ENCODE data around the gene RUFY3. TPM values are rescaled to one million over a fixed set of nuclear protein-coding genes. Genes with fewer than 3 reads are reported as not detected.

Gene RUFY3
- total RNA-seq, 2 experiments from 2014 or later = 10.6 to 11.2 TPM

DNA sequence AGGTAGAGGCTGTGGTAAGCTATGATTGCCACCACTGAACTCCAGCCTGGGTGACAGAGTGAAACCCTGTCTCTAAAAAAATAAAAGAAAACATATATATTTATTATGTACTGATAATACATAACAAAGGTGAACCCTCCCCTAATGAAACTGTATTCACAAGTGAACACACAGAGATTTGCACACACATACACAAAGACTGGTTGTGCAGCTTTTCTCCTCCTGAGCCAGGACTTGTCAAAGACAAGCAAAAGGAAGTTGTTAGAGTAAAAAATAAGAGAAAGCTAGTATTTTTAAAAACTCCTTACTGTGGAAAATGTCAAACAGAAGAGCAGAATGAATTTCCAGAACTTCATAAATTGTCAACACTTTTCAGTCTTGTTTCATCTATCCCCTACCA, 119.4 kb downstream of the RUFY3 start:
- intact Hi-C loops (cut with DNase I, micrococcal nuclease) = no loop called here
- POLR2A ChIA-PET = no interaction called here
- ATAC-seq = no peak

DNA sequence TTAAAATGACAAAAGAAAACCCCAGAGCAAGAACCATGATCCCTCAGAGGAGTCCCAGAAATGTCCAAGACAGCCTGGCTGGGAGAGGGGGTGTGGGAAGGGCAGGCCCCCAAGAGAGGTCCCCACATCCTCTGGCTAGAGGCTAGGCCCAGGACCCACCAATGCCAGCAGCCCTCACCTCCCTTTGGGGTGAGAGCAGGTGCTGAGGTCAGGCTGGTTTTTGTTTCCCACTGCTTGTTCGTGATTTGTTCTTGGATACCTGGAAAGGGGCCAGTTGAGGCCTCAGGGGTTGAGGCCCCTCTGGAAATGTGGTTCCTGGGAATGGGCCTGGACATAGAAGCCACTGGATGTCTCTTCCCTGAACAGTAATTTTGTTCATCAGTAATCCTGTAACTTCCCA, 120.2 kb downstream of the RUFY3 start:
- peak overlapping the region; percentile 17 for H3K27ac Mint-ChIP-seq

More for the DNA sequence above, 119.4 kb downstream of the RUFY3 start:
- no peaks in the 10 kb centered on the region for H3K27me3 Mint-ChIP-seq
- CTCF ChIA-PET = interaction anchor here (0.7 to 1.1 kb wide), 4 partner anchors 13 to 63 kb away, joined by 3 to 4 read pairs (median 3); no protein-coding TSS in a partner anchor
- H3K4me3 Mint-ChIP-seq = no peak overlapping the region
- H3K36me3 Mint-ChIP-seq (ENCODE audit: low read depth) = peaks cover 15% of the 10 kb centered on the region
- no peak for DNase-seq
- no peaks in the 10 kb centered on the region for H3K9me3 Mint-ChIP-seq (ENCODE audit: low read depth)
- peak overlapping the region; percentile 17 for H3K27ac Mint-ChIP-seq
- H3K4me1 Mint-ChIP-seq = peaks cover 42% of the 10 kb centered on the region

GRCh38 chr4:70842761-70843435, 121.1 kb downstream of the RUFY3 start:
- Mint-ChIP-seq H3K9me3 (ENCODE audit: low read depth) (no peaks in the 10 kb centered on the region), H3K4me3 (no peak overlapping the region), H3K27me3 (no peaks in the 10 kb centered on the region), H3K4me1 (peaks cover 29% of the 10 kb centered on the region), H3K36me3 (ENCODE audit: low read depth) (peaks cover 8% of the 10 kb centered on the region), H3K27ac (peak overlapping the region; percentile 63)
- intact Hi-C loops (cut with DNase I, micrococcal nuclease) = no loop called here
- DNase-seq (no peak), ATAC-seq (peak; percentile 30)
- ChIA-PET CTCF (interaction anchor here (1.3 kb wide), 1 partner anchor 11 kb away, joined by 3 read pairs; no protein-coding TSS in a partner anchor), POLR2A (interaction anchor here (0.7 kb wide), 1 partner anchor 66 kb away, joined by 3 read pairs; no protein-coding TSS in a partner anchor)

More for the DNA sequence above, 120.2 kb downstream of the RUFY3 start:
- intact Hi-C loops (cut with DNase I, micrococcal nuclease) = no loop called here
- Mint-ChIP-seq H3K9me3 (ENCODE audit: low read depth) (no peaks in the 10 kb centered on the region), H3K36me3 (ENCODE audit: low read depth) (peaks cover 9% of the 10 kb centered on the region), H3K4me1 (peaks cover 34% of the 10 kb centered on the region), H3K27me3 (no peaks in the 10 kb centered on the region), H3K4me3 (no peak overlapping the region)
- ChIA-PET POLR2A (no interaction called here), CTCF (interaction anchor here (1.0 kb wide), 1 partner anchor 60 kb away, joined by 3 read pairs; no protein-coding TSS in a partner anchor)
- no peak for ATAC-seq
- DNase-seq = no peak

DNA sequence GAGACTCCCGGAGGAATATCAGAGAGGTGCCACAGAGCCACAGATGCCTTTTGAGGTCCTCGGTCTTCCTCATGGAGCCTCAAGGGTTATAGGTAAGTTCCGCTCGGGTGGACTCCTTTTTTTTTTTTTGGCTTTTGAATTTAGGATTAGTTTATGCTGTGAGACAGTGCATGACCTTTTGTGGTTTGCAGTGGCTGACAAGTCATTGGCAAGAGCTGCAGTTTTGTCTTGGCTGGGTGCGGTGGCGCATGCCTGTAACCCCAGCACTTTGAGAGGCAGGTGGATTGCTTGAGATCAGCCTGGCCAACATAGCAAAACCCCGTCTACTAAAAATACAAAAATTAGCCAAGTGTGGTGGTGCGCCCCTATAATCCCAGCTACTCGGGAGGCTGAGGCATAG, 122.4 kb downstream of the RUFY3 start:
- Mint-ChIP-seq H3K36me3 (ENCODE audit: low read depth) (no peaks in the 10 kb centered on the region), H3K4me3 (no peak overlapping the region), H3K27ac (no peak overlapping the region), H3K27me3 (no peaks in the 10 kb centered on the region), H3K4me1 (peaks cover 29% of the 10 kb centered on the region), H3K9me3 (ENCODE audit: low read depth) (no peaks in the 10 kb centered on the region)
- ChIA-PET CTCF (interaction anchor here (0.7 kb wide), 1 partner anchor 58 kb away, joined by 3 read pairs; the partner anchor contains the start of gene MOB1B), POLR2A (no interaction called here)
- intact Hi-C loops (cut with DNase I, micrococcal nuclease) = no loop called here
- DNase-seq (peak; percentile 47), ATAC-seq (no peak)

DNA sequence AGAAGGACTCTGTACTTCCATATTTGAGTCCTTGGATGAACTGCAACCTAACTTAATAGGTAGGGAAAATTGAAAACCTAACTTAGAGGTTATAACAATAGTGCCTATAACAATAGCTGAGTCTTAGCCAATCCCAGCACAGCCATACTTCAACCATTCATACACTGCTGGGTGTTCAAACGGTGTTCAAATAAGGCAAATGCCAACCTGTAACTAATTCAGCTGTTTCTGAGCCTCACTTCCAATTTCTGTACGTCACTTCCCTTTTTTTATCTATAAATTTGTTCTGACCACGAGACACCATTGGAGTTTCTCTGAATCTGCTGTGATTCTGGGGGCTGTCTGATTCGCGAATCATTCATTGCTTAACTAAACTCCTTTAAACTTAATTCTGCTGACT, 127.5 kb downstream of the RUFY3 start:
- H3K4me3 Mint-ChIP-seq = no peak overlapping the region
- CTCF ChIA-PET = interaction anchor here (0.6 kb wide), 1 partner anchor 152 kb away, joined by 3 read pairs; no protein-coding TSS in a partner anchor
- H3K27ac Mint-ChIP-seq = no peak overlapping the region
- intact Hi-C loops (cut with DNase I, micrococcal nuclease) = no loop called here
- DNase-seq (no peak), ATAC-seq (no peak)
- POLR2A ChIA-PET = no interaction called here
- no peaks in the 10 kb centered on the region for H3K9me3 Mint-ChIP-seq (ENCODE audit: low read depth)
- peaks cover 2% of the 10 kb centered on the region for H3K4me1 Mint-ChIP-seq
- H3K27me3 Mint-ChIP-seq = no peaks in the 10 kb centered on the region
- H3K36me3 Mint-ChIP-seq (ENCODE audit: low read depth) = no peaks in the 10 kb centered on the region

GRCh38 chr4:70855464-70855863, 133.7 kb downstream of the RUFY3 start:
- intact Hi-C loops (cut with DNase I, micrococcal nuclease) = no loop called here
- no peak for DNase-seq
- Mint-ChIP-seq H3K27ac (no peak overlapping the region), H3K4me3 (no peak overlapping the region), H3K36me3 (ENCODE audit: low read depth) (no peaks in the 10 kb centered on the region), H3K4me1 (no peaks in the 10 kb centered on the region), H3K27me3 (no peaks in the 10 kb centered on the region), H3K9me3 (ENCODE audit: low read depth) (no peaks in the 10 kb centered on the region)
- no peak for ATAC-seq
- ChIA-PET POLR2A (no interaction called here), CTCF (no interaction called here)

Other genes with a start within 250 kb of the RUFY3 start
- not detected for gene MUC7, start 249.8 kb upstream of the RUFY3 start, total RNA-seq
- not detected for gene AMTN, start 203.4 kb upstream of the RUFY3 start, total RNA-seq
- not detected for gene AMBN, start 129.7 kb upstream of the RUFY3 start, total RNA-seq
- not detected for gene ENAM, start 93.2 kb upstream of the RUFY3 start, total RNA-seq
- gene JCHAIN, start 55.5 kb upstream of the RUFY3 start, total RNA-seq = not detected
- gene UTP3, start 33.4 kb upstream of the RUFY3 start, total RNA-seq = 10 to 100 TPM; 32.6 to 34.3 TPM
- 100 to 1,000 TPM in 1 of 2 experiments, 10 to 100 TPM in 1; 96.8 to 115 TPM for gene GRSF1, start 117.9 kb downstream of the RUFY3 start, total RNA-seq
- gene MOB1B, start 180.4 kb downstream of the RUFY3 start, total RNA-seq = 10 to 100 TPM; 18.5 to 21.9 TPM

Measured in activated CD4-positive, alpha-beta T cell treated with anti-CD3 and anti-CD28 coated beads for 36 hours (primary cell).